Left lobe of liver (tissue), 1 donor: ENCODE measurements around the gene BCL7C. TPM values are rescaled to one million over a fixed set of nuclear protein-coding genes. Genes with fewer than 3 reads are reported as not detected.

ENCODE experiments used
- total RNA-seq: library from RNA; stranded (reverse); gene quantifications from one replicate; pipeline ENCODE4 v1.2.1, GENCODE V29; 2021
- donor health status: DM: no; HTN: yes; CAD: no.

The BCL7C gene
- total RNA-seq, 1 donor from 2014 or later: 6.2 TPM

Other genes starting within 250 kb of the BCL7C start
- gene PRR14, start 243.1 kb downstream of the BCL7C start, total RNA-seq: 24.2 TPM
- gene FBRS, start 235.6 kb downstream of the BCL7C start, total RNA-seq: 22.7 TPM
- 27.7 TPM for gene SRCAP, start 194.9 kb downstream of the BCL7C start, total RNA-seq
- 23.0 TPM for gene PHKG2, start 145.7 kb downstream of the BCL7C start, total RNA-seq
- 0.40 TPM for gene CFAP119, start 132.0 kb downstream of the BCL7C start, total RNA-seq
- 35.7 TPM for gene RNF40, start 131.8 kb downstream of the BCL7C start, total RNA-seq
- gene ZNF629, start 106.9 kb downstream of the BCL7C start, total RNA-seq: 4.6 TPM
- gene CTF1, start 2.5 kb upstream of the BCL7C start, total RNA-seq: 0.58 TPM
- 3.6 TPM for gene FBXL19, start 29.5 kb upstream of the BCL7C start, total RNA-seq
- gene ORAI3, start 55.0 kb upstream of the BCL7C start, total RNA-seq: 51.3 TPM
- gene SETD1A, start 63.7 kb upstream of the BCL7C start, total RNA-seq: 8.2 TPM
- gene HSD3B7, start 91.1 kb upstream of the BCL7C start, total RNA-seq: 71.5 TPM
- 4.2 TPM for gene STX1B, start 116.6 kb upstream of the BCL7C start, total RNA-seq
- 24.6 TPM for gene STX4, start 139.5 kb upstream of the BCL7C start, total RNA-seq
- 3.6 TPM for gene ZNF668, start 180.2 kb upstream of the BCL7C start, total RNA-seq
- 6.7 TPM for gene ZNF646, start 180.3 kb upstream of the BCL7C start, total RNA-seq
- gene PRSS53, start 194.9 kb upstream of the BCL7C start, total RNA-seq: 4.4 TPM
- gene VKORC1, start 200.7 kb upstream of the BCL7C start, total RNA-seq: 101 TPM
- gene BCKDK, start 214.3 kb upstream of the BCL7C start, total RNA-seq: 42.7 TPM
- gene KAT8, start 223.6 kb upstream of the BCL7C start, total RNA-seq: 27.0 TPM
- 14.5 TPM for gene PRSS8, start 241.7 kb upstream of the BCL7C start, total RNA-seq